GM19239 (cell line): ENCODE results near the gene TSPEAR.

ENCODE experiments used
- DNase-seq: peaks from one replicate; pipeline ENCODE4 v3.0.0; 2011; ENCODE audit warnings: low spot score; ENCODE audit not compliant: insufficient read length
- FAIRE-seq: peaks from 2 replicates; lab custom pipeline; 2011; peaks lifted over from hg19 to GRCh38; lab: Jason Lieb, UNC

Gene TSPEAR

GRCh38 chr21:44448651-44449131 lies 262.7 kb downstream of the TSPEAR start:
- no peak for DNase-seq
- no peak for FAIRE-seq
